ENCODE measurements around the gene SDHAF2. TPM values are rescaled to one million over a fixed set of nuclear protein-coding genes. Genes with fewer than 3 reads are reported as not detected.

Gene SDHAF2
- 127 and 189 TPM in 2 replicates for total RNA-seq (2011; cell fraction: chromatin; rRNA removed; ENCODE audit: low replicate concordance)
- 134 and 143 TPM in 2 replicates for total RNA-seq (2011; cell fraction: nucleolus; rRNA removed)
- total RNA-seq (2011; cell fraction: nucleoplasm; rRNA removed) = 150 and 151 TPM in 2 replicates
- 27.6 and 51.6 TPM in 2 replicates for total RNA-seq (2014; rRNA removed)
- 23.1 and 24.9 TPM in 2 replicates for total RNA-seq (2014; rRNA removed; fragmentation: Illumina TruSeq; extraction: Trizol)
- 21.2 and 24.1 TPM in 2 replicates for total RNA-seq (2015; rRNA removed; fragmentation: Illumina TruSeq; extraction: Trizol)
- 34.8 and 39.4 TPM in 2 replicates for total RNA-seq (2021)
- 82.2 and 86.3 TPM in 2 replicates for polyA plus RNA-seq (2011; rRNA removed)
- polyA plus RNA-seq (2011; cell fraction: cytosol; rRNA removed) = 87.4 and 110 TPM in 2 replicates
- 55.5 and 62.3 TPM in 2 replicates for polyA plus RNA-seq (2011; cell fraction: nucleus; rRNA removed)
- polyA plus RNA-seq (2012) = 33.3 and 41.9 TPM in 2 replicates
- polyA plus RNA-seq (2014; fragmentation: Illumina TruSeq; extraction: Trizol) = 30.7 and 40.4 TPM in 2 replicates
- 100 to 1,000 TPM; 140 to 144 TPM for polyA plus RNA-seq (2014; fragmentation: Nextera tagmentation; extraction: Ambion mirVana)
- polyA plus RNA-seq (2014; rRNA removed) = 48.0 and 55.9 TPM in 2 replicates
- 66.7 and 73.9 TPM in 2 replicates for polyA minus RNA-seq (2011; rRNA and poly(A)+ RNA removed)
- 17.1 and 42.7 TPM in 2 replicates for polyA minus RNA-seq (2011; cell fraction: cytosol; rRNA and poly(A)+ RNA removed)
- polyA minus RNA-seq (2011; cell fraction: nucleus; rRNA and poly(A)+ RNA removed) = 38.0 and 52.3 TPM in 2 replicates
- Bru-seq, nascent RNA = percentile 83 among the genes with signal in this experiment
- BruChase-seq, experiment 1, labeled RNA remaining after a 2-hour chase = percentile 87 among the genes with signal in this experiment
- percentile 83 among the genes with signal in this experiment for BruChase-seq, experiment 2, labeled RNA remaining after a 6-hour chase
- long read RNA-seq, experiment 1, transcript SDHAF2-201 (4 exons, 2,033 nt) = major isoform, 71 of 144 reads
- long read RNA-seq, experiment 1, transcript SDHAF2-207 (5 exons, 1,077 nt) = minor isoform, 11 of 144 reads
- long read RNA-seq, experiment 1, transcript SDHAF2-206 (2 exons, 835 nt) = minor isoform, 6 of 144 reads
- long read RNA-seq, experiment 1, partial matches to known transcripts = 53 of 144 reads
- long read RNA-seq, experiment 1, other reads (novel, unspliced or antisense) = 1 of 144 reads
- long read RNA-seq, experiment 2, transcript SDHAF2-206 (2 exons, 835 nt) = minor isoform, 5 of 45 reads
- long read RNA-seq, experiment 2, transcript SDHAF2-201 (4 exons, 2,033 nt) = major isoform, 31 of 45 reads
- long read RNA-seq, experiment 2, partial matches to known transcripts = 5 of 45 reads
- long read RNA-seq, experiment 2, other reads (novel, unspliced or antisense) = 2 of 45 reads
- long read RNA-seq, experiment 3, transcript SDHAF2-201 (4 exons, 2,033 nt) = major isoform, 52 of 64 reads
- long read RNA-seq, experiment 3, partial matches to known transcripts = 0 of 64 reads
- long read RNA-seq, experiment 3, other reads (novel, unspliced or antisense) = 3 of 64 reads

- no peaks in the 10 kb centered on the region for H3K9me1 ChIP-seq (ENCODE audit: control insufficient read depth, insufficient read depth, low read length)
- H3K27ac ChIP-seq (ENCODE audit: extremely low read depth, low read depth, low read length) = peak within 1 kb of the TSS; percentile 98
- WGBS (ENCODE audit: insufficient coverage, low coverage, missing lambda C conversion rate) = under 1% methylated on average over 38 of the region's 82 CpGs
- H3K36me3 ChIP-seq (ENCODE audit: control insufficient read depth, insufficient read depth, low read length) = peaks cover 62% of the 10 kb centered on the region
- H3K4me1 ChIP-seq (replicated peaks in 1 of 2; ENCODE audit: control insufficient read depth in 2 of 2, insufficient read depth in 2 of 2, low read length in 2 of 2) = peaks cover 4 to 7% of the 10 kb centered on the region in 2 experiments; a peak in 3 of 5 replicates
- DNase-seq (ENCODE audit: extremely low read depth in 1 of 4, low spot score in 3 of 4) = peak; percentile 89 to 98 (median 92)
- no peaks in the 10 kb centered on the region for H3K27me3 ChIP-seq (ENCODE audit: control insufficient read depth in 2 of 2, insufficient read depth in 2 of 2, low read length in 2 of 2)
- in situ Hi-C loops (cut with MboI) = loop anchor here (10.0 kb wide), 1 partner anchor 1195 kb away; the partner anchor contains the start of gene B3GAT3
- peak within 1 kb of the TSS; percentile 98 for H2AFZ ChIP-seq (ENCODE audit: low read depth, low read length)
- H3K9ac ChIP-seq (ENCODE audit: insufficient read depth in 1 of 2, low read depth in 2 of 2, low read length in 2 of 2) = peak within 1 kb of the TSS; percentile 97 to 100
- intact Hi-C loops (cut with micrococcal nuclease) = no loop called here
- FAIRE-seq = peak; percentile 76
- peak within 1 kb of the TSS; percentile 91 for H3K4me2 ChIP-seq (ENCODE audit: insufficient read depth, low read length)
- H3K4me3 ChIP-seq = peak within 1 kb of the TSS; percentile 72
- ChIA-PET POLR2A (interaction anchor here (0.5 to 3.8 kb wide), 31 partner anchors 9 to 361 kb away, joined by 3 to 32 read pairs (median 3); partner anchors contain the start of genes CYB561A3, TMEM138 and TMEM216), CTCF (ENCODE audit: low intra/inter-chr PET ratio) (no interaction called here)
- ATAC-seq = peak; percentile 91
- peaks cover 92% of the 10 kb centered on the region for H3K79me2 ChIP-seq (ENCODE audit: control insufficient read depth, insufficient read depth, low read length)
- no peaks in the 10 kb centered on the region for H4K20me1 ChIP-seq (replicated peaks; ENCODE audit: control insufficient read depth, insufficient read depth, low read length)
- BruUV-seq (replicated peaks) = TSS peak; percentile 83
- H3K9me3 ChIP-seq (replicated peaks; ENCODE audit: control insufficient read depth, insufficient read depth, low read depth, low read length) = no peaks in the 10 kb centered on the region
- no peak for TF ChIP-seq ZNF507 (tag; conservative IDR thresholded peaks at IDR 0.05)
- no peak for TF ChIP-seq ZNF224 (CRISPR knock-in tag; IDR thresholded peaks at IDR 0.05)
- TF ChIP-seq BCLAF1 (IDR thresholded peaks at IDR 0.05; ENCODE audit: borderline replicate concordance in 1 of 2, control insufficient read depth in 1 of 2, low read depth in 2 of 2, low read length in 1 of 2) = peak in 1 of 2 experiments; percentile 89; a peak in 1 of 4 replicates
- no peak for TF ChIP-seq ZNF217 (CRISPR knock-in tag; IDR thresholded peaks at IDR 0.05)
- peak; percentile 55; the same call in 1 of the 2 replicates for TF ChIP-seq EGR1 (conservative IDR thresholded peaks at IDR 0.05)
- TF ChIP-seq ZNF766 (CRISPR knock-in tag; conservative IDR thresholded peaks at IDR 0.05) = no peak
- no peak for TF ChIP-seq TBL1XR1 (IDR thresholded peaks at IDR 0.05; ENCODE audit: low read length in 2 of 2)
Measured at GRCh38 chr11:61429691-61430582, at the start of gene SDHAF2, which contains the start of gene CPSF7. SDHAF2 (plus strand) TSS chr11:61430124; CDS start chr11:61430147, 23 bp downstream. CPSF7 (minus strand) TSS chr11:61429975; CDS start chr11:61429235, 740 bp downstream.
